Nephron progenitor cell (in vitro differentiated cells): ENCODE results near the gene KDM3A.

ENCODE experiments used
- DNase-seq: peaks from one replicate; pipeline ENCODE4 v3.0.0; 2021
- H3K27ac Mint-ChIP-seq: 2 replicates; pipeline ENCODE4 v1.8.0; 2021; ENCODE audit warnings: mild to moderate bottlenecking, moderate library complexity, mixed read lengths
- H3K27me3 Mint-ChIP-seq: 2 replicates; pipeline ENCODE4 v1.8.0; 2021; ENCODE audit warnings: mild to moderate bottlenecking, low read depth, mixed read lengths; ENCODE audit not compliant: poor library complexity
- H3K36me3 Mint-ChIP-seq: 2 replicates; pipeline ENCODE4 v1.8.0; 2021; ENCODE audit warnings: low read depth, mixed read lengths
- H3K4me1 Mint-ChIP-seq: 2 replicates; pipeline ENCODE4 v1.8.0; 2021; ENCODE audit warnings: mixed read lengths
- H3K4me3 Mint-ChIP-seq: 2 replicates; pipeline ENCODE4 v1.8.0; 2021; ENCODE audit warnings: mild to moderate bottlenecking, moderate library complexity, mixed read lengths
- H3K9me3 Mint-ChIP-seq: 2 replicates; pipeline ENCODE4 v1.8.0; 2021; ENCODE audit warnings: mild to moderate bottlenecking, moderate library complexity, mixed read lengths
- TF ChIP-seq, protein P1 (sequence below): fragments of 200-600 bp; sonication (generic); IDR thresholded peaks from 2 replicates; pipeline ENCODE4 v1.5.0; 2021; ENCODE audit warnings: antibody characterized with exemption

KDM3A gene

GRCh38 chr2:86429335-86429734 is 11.8 kb upstream of the KDM3A start:
- Mint-ChIP-seq H3K27me3 (peaks cover 30% of the 10 kb centered on the region), H3K27ac (no peak overlapping the region), H3K9me3 (peaks cover 19% of the 10 kb centered on the region), H3K36me3 (no peaks in the 10 kb centered on the region), H3K4me1 (peaks cover 5% of the 10 kb centered on the region), H3K4me3 (no peak overlapping the region)
- TF ChIP-seq, protein P1, sequence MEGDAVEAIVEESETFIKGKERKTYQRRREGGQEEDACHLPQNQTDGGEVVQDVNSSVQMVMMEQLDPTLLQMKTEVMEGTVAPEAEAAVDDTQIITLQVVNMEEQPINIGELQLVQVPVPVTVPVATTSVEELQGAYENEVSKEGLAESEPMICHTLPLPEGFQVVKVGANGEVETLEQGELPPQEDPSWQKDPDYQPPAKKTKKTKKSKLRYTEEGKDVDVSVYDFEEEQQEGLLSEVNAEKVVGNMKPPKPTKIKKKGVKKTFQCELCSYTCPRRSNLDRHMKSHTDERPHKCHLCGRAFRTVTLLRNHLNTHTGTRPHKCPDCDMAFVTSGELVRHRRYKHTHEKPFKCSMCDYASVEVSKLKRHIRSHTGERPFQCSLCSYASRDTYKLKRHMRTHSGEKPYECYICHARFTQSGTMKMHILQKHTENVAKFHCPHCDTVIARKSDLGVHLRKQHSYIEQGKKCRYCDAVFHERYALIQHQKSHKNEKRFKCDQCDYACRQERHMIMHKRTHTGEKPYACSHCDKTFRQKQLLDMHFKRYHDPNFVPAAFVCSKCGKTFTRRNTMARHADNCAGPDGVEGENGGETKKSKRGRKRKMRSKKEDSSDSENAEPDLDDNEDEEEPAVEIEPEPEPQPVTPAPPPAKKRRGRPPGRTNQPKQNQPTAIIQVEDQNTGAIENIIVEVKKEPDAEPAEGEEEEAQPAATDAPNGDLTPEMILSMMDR: no peak
- DNase-seq: no peak

DNA sequence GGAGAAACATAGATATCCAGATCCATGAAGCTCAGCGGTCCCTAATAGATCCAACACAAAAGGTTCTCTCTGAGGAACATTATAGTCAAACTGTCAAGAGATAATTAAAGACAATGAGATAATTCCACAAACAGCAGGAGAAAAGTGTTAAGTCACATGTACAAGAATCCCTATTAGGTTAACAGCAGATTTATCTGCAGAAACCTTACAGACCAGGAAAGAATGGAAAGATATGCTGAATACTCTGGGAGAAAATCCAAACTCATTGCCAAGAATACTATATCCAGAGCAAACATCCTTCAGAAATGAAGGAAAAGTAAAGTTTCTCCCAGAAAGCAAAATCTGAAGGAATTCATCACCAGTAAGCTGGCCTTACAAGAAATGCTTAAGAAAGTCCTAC is 10.8 kb upstream of the KDM3A start:
- Mint-ChIP-seq H3K27ac (no peak overlapping the region), H3K9me3 (peaks cover 26% of the 10 kb centered on the region), H3K4me3 (no peak overlapping the region), H3K4me1 (peaks cover 5% of the 10 kb centered on the region), H3K27me3 (peaks cover 33% of the 10 kb centered on the region), H3K36me3 (no peaks in the 10 kb centered on the region)
- no peak for DNase-seq
- TF ChIP-seq, protein P1: no peak

- Mint-ChIP-seq H3K4me3 (no peak overlapping the region), H3K4me1 (no peaks in the 10 kb centered on the region), H3K9me3 (peaks cover 44% of the 10 kb centered on the region), H3K36me3 (peaks cover 16% of the 10 kb centered on the region), H3K27me3 (peaks cover 37% of the 10 kb centered on the region), H3K27ac (no peak overlapping the region)
- no peak for DNase-seq
- TF ChIP-seq, protein P1: no peak
Measured at GRCh38 chr2:86433137-86433536, 8.0 kb upstream of the KDM3A start.

DNA sequence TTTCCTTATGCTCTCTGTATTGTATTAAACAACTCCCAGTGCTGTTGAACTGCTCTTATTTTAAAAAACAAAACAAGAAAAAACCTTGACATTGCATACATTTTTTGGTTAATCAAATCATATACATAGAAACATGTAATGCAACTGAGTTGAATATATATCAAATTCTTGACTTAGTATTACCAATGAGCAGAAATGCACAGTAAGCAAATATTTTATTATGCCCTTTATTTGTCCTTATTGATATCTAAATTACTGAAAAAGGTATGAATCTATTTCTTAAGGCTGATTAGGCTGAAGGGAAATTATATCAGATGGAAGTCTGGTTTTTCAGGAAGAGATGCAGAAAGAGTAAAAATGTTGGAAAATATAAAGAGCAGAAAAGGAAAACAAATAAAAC is 6.9 kb upstream of the KDM3A start:
- Mint-ChIP-seq H3K27ac (no peak overlapping the region), H3K4me1 (no peaks in the 10 kb centered on the region), H3K36me3 (peaks cover 22% of the 10 kb centered on the region), H3K27me3 (peaks cover 39% of the 10 kb centered on the region), H3K4me3 (no peak overlapping the region), H3K9me3 (peaks cover 54% of the 10 kb centered on the region)
- TF ChIP-seq, protein P1: no peak
- DNase-seq: no peak

DNA sequence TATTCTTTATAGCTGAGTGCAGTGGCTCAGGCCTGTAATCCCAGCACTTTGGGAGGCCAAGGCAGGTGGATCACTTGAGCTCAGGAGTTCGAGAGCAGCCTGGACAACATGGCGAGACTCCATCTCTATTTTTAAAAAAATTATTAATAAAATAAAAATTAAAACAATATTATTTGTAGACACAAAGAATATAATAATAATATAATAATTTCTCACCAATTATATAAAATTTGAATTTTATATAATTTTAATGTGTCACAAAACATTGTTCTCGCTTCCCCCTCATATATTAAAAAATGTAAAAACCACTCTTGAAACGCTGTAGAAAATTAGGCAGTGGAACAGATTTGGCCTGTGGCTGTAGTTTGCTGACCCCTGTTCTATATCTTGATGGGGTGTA is 5.6 kb upstream of the KDM3A start:
- no peak overlapping the region for H3K4me3 Mint-ChIP-seq
- no peak for DNase-seq
- H3K4me1 Mint-ChIP-seq: no peaks in the 10 kb centered on the region
- peaks cover 43% of the 10 kb centered on the region for H3K27me3 Mint-ChIP-seq
- H3K27ac Mint-ChIP-seq: no peak overlapping the region
- peaks cover 34% of the 10 kb centered on the region for H3K36me3 Mint-ChIP-seq
- TF ChIP-seq, protein P1: no peak
- peaks cover 56% of the 10 kb centered on the region for H3K9me3 Mint-ChIP-seq

DNA sequence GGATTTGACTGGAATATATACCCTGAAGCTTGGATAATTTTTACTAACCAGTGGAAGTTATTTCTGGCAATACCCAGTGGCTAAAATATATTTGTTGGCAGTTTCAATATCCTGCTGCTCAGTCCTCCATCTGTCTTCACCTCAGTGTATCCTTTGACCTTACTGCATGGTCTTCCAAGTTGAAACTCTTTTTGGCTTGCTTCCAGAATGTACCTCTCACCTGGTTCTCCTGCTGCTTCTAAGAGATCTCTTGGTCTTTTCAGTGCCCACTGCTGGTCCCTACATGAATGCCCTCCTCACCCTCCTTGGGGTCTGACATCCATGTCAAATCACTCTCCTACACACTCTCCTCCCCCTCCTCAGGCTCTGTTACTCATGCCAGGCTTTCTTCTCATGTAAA is 4.8 kb upstream of the KDM3A start:
- TF ChIP-seq, protein P1: no peak

More for the DNA sequence above, 4.8 kb upstream of the KDM3A start:
- H3K9me3 Mint-ChIP-seq: peaks cover 57% of the 10 kb centered on the region
- no peak overlapping the region for H3K4me3 Mint-ChIP-seq
- DNase-seq: no peak
- peaks cover 37% of the 10 kb centered on the region for H3K36me3 Mint-ChIP-seq
- no peak overlapping the region for H3K27ac Mint-ChIP-seq
- peaks cover 45% of the 10 kb centered on the region for H3K27me3 Mint-ChIP-seq
- no peaks in the 10 kb centered on the region for H3K4me1 Mint-ChIP-seq
